Breast epithelium (tissue), 4 donors: Measurements from ENCODE around the gene SRPK1. TPM values are rescaled to one million over a fixed set of nuclear protein-coding genes. Genes with fewer than 3 reads are reported as not detected.
"Not testable (repeated sequence)": the region's sequence is repeated elsewhere in the genome, so short reads cannot be mapped to it uniquely, and the experiment has no call there.

Experiments
- DNase-seq, 2 donors: peaks; one replicate each; pipeline ENCODE4 v3.0.0-alpha.2; 2019; ENCODE audit warnings: low spot score in 2 of 2
- H3K27ac ChIP-seq, 2 donors: fragments of 200-600 bp; sonication (generic) in 1 of 2; one replicate each; pipeline ENCODE4 v1.5.1; 2016 to 2019; ENCODE audit warnings: mild to moderate bottlenecking in 1 of 2
- H3K27me3 ChIP-seq, 2 donors: fragments of 200-600 bp; sonication (generic) in 1 of 2; one replicate each; pipeline versions ENCODE4 v1.5.1 to v1.6.0; 2017 to 2019; ENCODE audit warnings: control low read depth in 1 of 2, mild to moderate bottlenecking in 1 of 2
- H3K36me3 ChIP-seq: fragments of 200-600 bp; one replicate; pipeline ENCODE4 v1.5.1; 2019
- H3K4me1 ChIP-seq, 2 donors: fragments of 200-600 bp; sonication (generic); one replicate each; pipeline ENCODE4 v1.5.1; 2016 to 2019; ENCODE audit warnings: control low read depth in 1 of 2
- H3K4me3 ChIP-seq, 3 donors: fragments of 200-600 bp; sonication (generic); 1 replicate in 2 of 3; 2 replicates in 1 of 3; pipeline ENCODE4 v1.5.1; 2016 to 2019; ENCODE audit warnings: mild to moderate bottlenecking in 3 of 3, moderate library complexity in 2 of 3
- H3K9me3 ChIP-seq, 2 donors: fragments of 200-600 bp; sonication (generic) in 1 of 2; one replicate each; pipeline ENCODE4 v1.5.1; 2016 to 2019; ENCODE audit warnings: control low read depth in 1 of 2
- POLR2A ChIP-seq: fragments of 450-650 bp; IDR thresholded peaks from one replicate; pipeline ENCODE4 v1.6.1; 2016; ENCODE audit warnings: antibody characterized with exemption, mild to moderate bottlenecking, moderate library complexity
- POLR2AphosphoS5 ChIP-seq, 3 donors: sonication (generic); formaldehyde crosslinking; IDR thresholded peaks; one replicate each; pipeline ENCODE4 v1.6.1; 2017; ENCODE audit warnings: antibody characterized with exemption in 3 of 3
- intact Hi-C: fragments of 100-400 bp; cut with DNase I; formaldehyde crosslinking; loops from one replicate; pipeline ENCODE4 v1.15.1; 2023; ENCODE audit warnings: low total_unique reads
- total RNA-seq, 3 donors: library from RNA; depleted of rRNA; stranded (reverse); fragments of >200 nt; gene quantifications; one replicate each; pipeline ENCODE4 v1.1.0, GENCODE V29; 2016
- TF ChIP-seq, protein P1 (sequence below), 3 donors: fragments of 450-650 bp; IDR thresholded peaks; one replicate each; pipeline ENCODE4 v1.5.1; 2016 to 2017; ENCODE audit warnings: antibody characterized with exemption in 3 of 3, mild to moderate bottlenecking in 3 of 3, moderate library complexity in 3 of 3

SRPK1 gene
- total RNA-seq, 3 donors from 2014 or later, result 29.1 to 77.7 (median 61.3) TPM

DNA sequence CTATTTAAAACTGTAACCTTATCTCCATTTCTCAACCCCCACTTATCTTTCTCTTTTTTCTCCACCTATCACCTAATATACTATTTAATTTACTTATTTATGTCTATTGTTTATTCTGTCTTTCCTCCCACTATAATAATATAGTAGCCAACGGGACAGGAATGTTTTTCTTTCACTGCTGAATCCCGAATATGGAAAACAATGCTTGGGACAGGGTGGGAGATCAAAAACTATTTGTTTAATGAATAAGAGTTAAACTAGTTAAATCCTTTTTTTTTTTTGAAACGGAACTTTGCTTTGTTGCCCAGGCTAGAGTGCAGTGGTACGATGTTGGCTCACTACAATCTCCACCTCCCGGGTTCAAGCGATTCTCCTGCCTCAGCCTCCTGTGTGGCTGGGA lies 6.4 kb downstream of the SRPK1 start:
- TF ChIP-seq, protein P1, sequence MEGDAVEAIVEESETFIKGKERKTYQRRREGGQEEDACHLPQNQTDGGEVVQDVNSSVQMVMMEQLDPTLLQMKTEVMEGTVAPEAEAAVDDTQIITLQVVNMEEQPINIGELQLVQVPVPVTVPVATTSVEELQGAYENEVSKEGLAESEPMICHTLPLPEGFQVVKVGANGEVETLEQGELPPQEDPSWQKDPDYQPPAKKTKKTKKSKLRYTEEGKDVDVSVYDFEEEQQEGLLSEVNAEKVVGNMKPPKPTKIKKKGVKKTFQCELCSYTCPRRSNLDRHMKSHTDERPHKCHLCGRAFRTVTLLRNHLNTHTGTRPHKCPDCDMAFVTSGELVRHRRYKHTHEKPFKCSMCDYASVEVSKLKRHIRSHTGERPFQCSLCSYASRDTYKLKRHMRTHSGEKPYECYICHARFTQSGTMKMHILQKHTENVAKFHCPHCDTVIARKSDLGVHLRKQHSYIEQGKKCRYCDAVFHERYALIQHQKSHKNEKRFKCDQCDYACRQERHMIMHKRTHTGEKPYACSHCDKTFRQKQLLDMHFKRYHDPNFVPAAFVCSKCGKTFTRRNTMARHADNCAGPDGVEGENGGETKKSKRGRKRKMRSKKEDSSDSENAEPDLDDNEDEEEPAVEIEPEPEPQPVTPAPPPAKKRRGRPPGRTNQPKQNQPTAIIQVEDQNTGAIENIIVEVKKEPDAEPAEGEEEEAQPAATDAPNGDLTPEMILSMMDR (IDR thresholded peaks at IDR 0.05), result no peak
- TF ChIP-seq POLR2A (no peak), POLR2AphosphoS5 (IDR thresholded peaks at IDR 0.05) (no peak)
- Histone ChIP-seq H3K36me3 (no peaks in the 10 kb centered on the region), H3K4me1 (no peaks in the 10 kb centered on the region), H3K27me3 (no peaks in the 10 kb centered on the region), H3K4me3 (no peak overlapping the region), H3K27ac (no peak overlapping the region), H3K9me3 (peaks cover 0 to 5% of the 10 kb centered on the region in 2 donors)
- intact Hi-C loops, result no loop called here
- DNase-seq, result no peak

GRCh38 chr6:35911871-35912653 lies 8.8 kb downstream of the SRPK1 start:
- no peaks in the 10 kb centered on the region for H3K4me1 ChIP-seq
- no peaks in the 10 kb centered on the region for H3K36me3 ChIP-seq
- no peak overlapping the region for H3K27ac ChIP-seq
- no peaks in the 10 kb centered on the region for H3K27me3 ChIP-seq
- intact Hi-C loops, result no loop called here
- H3K9me3 ChIP-seq, result peaks cover 5 to 14% of the 10 kb centered on the region in 2 donors
- DNase-seq, result no peak
- no peak overlapping the region for H3K4me3 ChIP-seq
- TF ChIP-seq, protein P1 (IDR thresholded peaks at IDR 0.05), result no peak
- TF ChIP-seq POLR2AphosphoS5 (IDR thresholded peaks at IDR 0.05), result no peak
- TF ChIP-seq POLR2A, result no peak

- H3K27ac ChIP-seq, H3K4me3 ChIP-seq, H3K36me3 ChIP-seq, H3K4me1 ChIP-seq, DNase-seq, intact Hi-C loops, H3K27me3 ChIP-seq: not testable (repeated sequence)
- peaks cover 5 to 14% of the 10 kb centered on the region in 2 donors for H3K9me3 ChIP-seq
These were observed 11.3 kb downstream of the SRPK1 start for GRCh38 chr6:35909571-35909970.

GRCh38 chr6:35908753-35909401 lies 12.0 kb downstream of the SRPK1 start:
- DNase-seq, H3K4me3 ChIP-seq, H3K27me3 ChIP-seq, H3K36me3 ChIP-seq, H3K4me1 ChIP-seq, H3K27ac ChIP-seq, intact Hi-C loops: not testable (repeated sequence)
- H3K9me3 ChIP-seq, result peaks cover 5 to 14% of the 10 kb centered on the region in 2 donors

DNA sequence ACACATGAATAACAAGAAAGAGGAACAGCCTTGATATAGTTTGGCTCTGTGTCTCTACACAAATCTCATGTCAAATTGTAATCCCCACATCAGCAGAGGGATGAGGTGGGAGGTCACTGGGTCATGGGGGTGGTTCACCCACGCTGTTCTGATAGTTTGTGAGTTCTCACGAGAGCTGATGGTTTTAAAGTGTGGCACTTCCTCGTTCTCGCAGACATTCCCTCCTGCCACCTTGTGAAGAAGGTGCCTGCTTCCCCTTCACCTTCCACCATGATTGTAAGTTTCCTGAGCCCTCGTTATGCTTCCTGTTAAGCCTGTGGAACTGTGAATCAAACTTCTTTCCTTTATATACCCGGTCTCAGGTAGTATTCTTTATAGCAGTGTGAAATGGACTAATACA lies 13.1 kb downstream of the SRPK1 start:
- intact Hi-C loops, result no loop called here

GRCh38 chr6:35906499-35906846 lies 14.4 kb downstream of the SRPK1 start:
- no peaks in the 10 kb centered on the region for H3K27me3 ChIP-seq

More for the DNA sequence above, 13.1 kb downstream of the SRPK1 start:
- Histone ChIP-seq H3K27ac (no peak overlapping the region), H3K27me3 (no peaks in the 10 kb centered on the region), H3K4me3 (no peak overlapping the region), H3K9me3 (peaks cover 5 to 14% of the 10 kb centered on the region in 2 donors), H3K36me3 (no peaks in the 10 kb centered on the region), H3K4me1 (no peaks in the 10 kb centered on the region)
- no peak for DNase-seq
- TF ChIP-seq POLR2AphosphoS5 (IDR thresholded peaks at IDR 0.05) (no peak), POLR2A (no peak)
- TF ChIP-seq, protein P1 (IDR thresholded peaks at IDR 0.05), result no peak

More at GRCh38 chr6:35906499-35906846, 14.4 kb downstream of the SRPK1 start:
- Histone ChIP-seq H3K9me3 (peaks cover 5 to 14% of the 10 kb centered on the region in 2 donors), H3K27ac (no peak overlapping the region), H3K4me3 (no peak overlapping the region), H3K4me1 (no peaks in the 10 kb centered on the region), H3K36me3 (no peaks in the 10 kb centered on the region)
- intact Hi-C loops, result no loop called here
- TF ChIP-seq, protein P1 (IDR thresholded peaks at IDR 0.05), result no peak
- TF ChIP-seq POLR2AphosphoS5 (IDR thresholded peaks at IDR 0.05), result no peak
- no peak for TF ChIP-seq POLR2A
- no peak for DNase-seq
